Upper lobe of left lung (tissue), 4 donors: ENCODE results near the gene HDAC3.

ENCODE experiments used
- CTCF ChIP-seq, 6 experiments: fragments of 450-650 bp in 4 of 6; fragments of 200-600 bp in 2 of 6; sonication (generic) in 2 of 6; IDR thresholded peaks; one replicate each; pipeline ENCODE4 v1.5.1; 2016 to 2019; ENCODE audit warnings: antibody characterized with exemption in 6 of 6
- EP300 ChIP-seq, 4 donors: sonication (generic); formaldehyde crosslinking; IDR thresholded peaks; one replicate each; pipeline ENCODE4 v1.5.1; 2017; ENCODE audit warnings: antibody characterized with exemption in 4 of 4, control low read depth in 2 of 4

GRCh38 chr5:141637123-141637766, 596 bp upstream of the HDAC3 start:
- TF ChIP-seq CTCF (IDR thresholded peaks at IDR 0.05) = no peak
- no peak for TF ChIP-seq EP300 (IDR thresholded peaks at IDR 0.05)
